NCI-H1048 (cell line): Measurements from ENCODE around the gene OR10V1.
"Not testable (repeated sequence)": the region's sequence is repeated elsewhere in the genome, so short reads cannot be mapped to it uniquely, and the experiment has no call there.

Experiments used
- DNase-seq: peaks from one replicate; lab custom pipeline; 2025; lab: John Stamatoyannopoulos, UW

OR10V1 gene

GRCh38 chr11:59710136-59710847 lies 3.4 kb downstream of the OR10V1 start:
- DNase-seq, result no peak

GRCh38 chr11:59708537-59708936 lies 5.1 kb downstream of the OR10V1 start:
- DNase-seq, result no peak

GRCh38 chr11:59707371-59707770 lies 6.3 kb downstream of the OR10V1 start:
- no peak for DNase-seq

- DNase-seq, result no peak
Measured at GRCh38 chr11:59706518-59707285, 6.9 kb downstream of the OR10V1 start.

- DNase-seq, result no peak
Measured at GRCh38 chr11:59705294-59705693, 8.4 kb downstream of the OR10V1 start.

- DNase-seq, result not testable (repeated sequence)
Measured at GRCh38 chr11:59703515-59703914, 10.1 kb downstream of the OR10V1 start.

- DNase-seq, result not testable (repeated sequence)
Measured at GRCh38 chr11:59700157-59700556, 13.5 kb downstream of the OR10V1 start.

GRCh38 chr11:59698506-59698905 lies 15.1 kb downstream of the OR10V1 start:
- DNase-seq, result no peak

- no peak for DNase-seq
Measured at GRCh38 chr11:59692915-59693314, 20.7 kb downstream of the OR10V1 start.

- no peak for DNase-seq
Measured at GRCh38 chr11:59691156-59691555, 22.5 kb downstream of the OR10V1 start.

GRCh38 chr11:59689015-59689414 lies 24.6 kb downstream of the OR10V1 start:
- DNase-seq, result no peak

GRCh38 chr11:59681260-59681725 lies 32.4 kb downstream of the OR10V1 start:
- not testable (repeated sequence) for DNase-seq

- no peak for DNase-seq
Measured at GRCh38 chr11:59680287-59681154, 33.1 kb downstream of the OR10V1 start.

GRCh38 chr11:59679347-59679746 lies 34.3 kb downstream of the OR10V1 start:
- DNase-seq, result no peak

GRCh38 chr11:59678813-59679165 lies 34.9 kb downstream of the OR10V1 start:
- no peak for DNase-seq

- DNase-seq, result no peak
Measured at GRCh38 chr11:59678118-59678812, 35.4 kb downstream of the OR10V1 start.

- DNase-seq, result no peak
Measured at GRCh38 chr11:59676205-59676604, 37.4 kb downstream of the OR10V1 start.

GRCh38 chr11:59674291-59674690 lies 39.4 kb downstream of the OR10V1 start:
- DNase-seq, result no peak

- DNase-seq, result no peak
Measured at GRCh38 chr11:59673291-59673690, 40.4 kb downstream of the OR10V1 start.

- DNase-seq, result no peak
Measured at GRCh38 chr11:59671471-59671870, 42.2 kb downstream of the OR10V1 start.

GRCh38 chr11:59669611-59670009 lies 44.0 kb downstream of the OR10V1 start:
- no peak for DNase-seq
